Stimulated activated CD8-positive, alpha-beta memory T cell treated with anti-CD3 and anti-CD28 coated beads, Interleukin-15, amount 100 ng/mL, for 24 hours (primary cell): Measurements from ENCODE around the gene C19orf33.

Experiments
- DNase-seq: peaks from one replicate; pipeline ENCODE4 v3.0.0-alpha.2; 2020; ENCODE audit warnings: low read depth

C19orf33 gene

GRCh38 chr19:38280030-38280921 is 23.8 kb upstream of the C19orf33 start:
- no peak for DNase-seq

DNA sequence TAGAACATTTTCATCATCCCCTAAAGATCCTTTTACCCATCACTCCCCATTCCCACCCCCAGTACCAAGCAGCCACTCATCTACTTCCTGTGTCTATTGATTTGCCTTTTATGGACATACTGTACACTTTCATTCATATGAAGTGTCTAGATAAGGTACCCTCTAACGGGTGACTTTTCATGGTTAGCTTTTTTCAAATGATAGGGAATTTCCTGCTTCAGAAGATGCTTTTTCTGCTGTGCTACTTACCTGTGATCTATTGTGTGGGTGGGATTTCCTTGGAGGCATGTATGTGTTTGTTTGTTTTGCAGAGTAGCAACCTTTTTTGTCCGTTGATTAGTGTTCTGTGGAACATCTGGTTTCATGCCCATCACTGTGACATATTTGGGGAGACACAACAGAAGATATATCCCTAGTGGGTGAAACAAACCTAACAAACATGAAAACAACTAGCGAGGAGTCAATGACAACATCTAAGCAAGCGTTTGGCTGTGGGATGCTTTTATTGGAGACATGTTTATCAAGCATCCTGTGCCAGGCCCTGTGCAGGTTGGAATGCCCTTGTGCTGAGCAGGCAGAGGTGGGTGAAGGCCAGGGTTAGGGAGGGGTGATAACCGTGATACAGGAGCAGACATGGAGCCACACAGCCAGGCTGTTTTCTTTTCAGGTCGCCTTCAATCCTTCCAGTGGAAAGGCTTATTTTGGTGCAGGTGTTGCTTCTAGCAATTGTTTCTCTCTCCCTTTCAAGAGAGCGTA is 22.1 kb upstream of the C19orf33 start:
- no peak for DNase-seq

- DNase-seq: no peak
These were observed 20.8 kb upstream of the C19orf33 start for GRCh38 chr19:38283271-38283670.

DNA sequence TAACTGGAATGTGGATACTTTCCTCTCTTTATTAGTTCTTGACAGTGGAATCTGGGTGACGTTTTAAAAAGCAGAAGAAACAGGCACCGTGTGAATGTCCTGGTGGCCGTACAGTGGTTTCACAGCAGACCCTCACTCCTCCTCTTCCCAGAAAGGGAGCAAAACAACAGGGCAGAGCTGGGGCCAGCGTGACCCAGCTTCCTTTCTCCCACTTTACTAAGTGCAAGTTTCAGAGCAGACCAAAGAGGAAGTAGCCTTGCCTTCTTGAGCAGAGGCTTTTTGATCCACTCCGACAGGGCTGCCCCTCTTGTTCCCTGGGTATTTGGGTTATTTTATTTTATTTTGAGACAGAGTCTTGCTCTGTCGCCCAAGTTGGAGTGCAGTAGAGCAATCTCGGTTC is 19.6 kb upstream of the C19orf33 start:
- no peak for DNase-seq

DNA sequence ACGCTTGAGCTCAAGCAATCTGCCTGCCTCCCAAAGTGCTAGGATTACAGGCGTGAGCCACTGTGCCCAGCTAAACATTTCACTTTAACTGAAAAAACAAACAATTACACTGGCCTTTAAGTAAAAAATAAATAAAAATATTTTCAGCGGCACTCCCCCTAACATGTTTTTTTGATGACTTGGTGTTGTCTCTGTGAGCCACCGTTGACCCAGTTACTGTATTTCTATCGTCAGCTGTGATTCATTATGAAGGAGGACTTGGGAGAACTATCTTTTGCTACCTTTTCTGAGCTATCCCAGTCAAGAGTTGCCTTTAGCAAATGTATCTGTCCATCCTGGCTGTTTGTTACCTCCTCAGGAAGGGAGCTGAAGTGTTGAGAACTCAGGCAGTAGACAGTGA is 18.5 kb upstream of the C19orf33 start:
- DNase-seq: no peak

DNA sequence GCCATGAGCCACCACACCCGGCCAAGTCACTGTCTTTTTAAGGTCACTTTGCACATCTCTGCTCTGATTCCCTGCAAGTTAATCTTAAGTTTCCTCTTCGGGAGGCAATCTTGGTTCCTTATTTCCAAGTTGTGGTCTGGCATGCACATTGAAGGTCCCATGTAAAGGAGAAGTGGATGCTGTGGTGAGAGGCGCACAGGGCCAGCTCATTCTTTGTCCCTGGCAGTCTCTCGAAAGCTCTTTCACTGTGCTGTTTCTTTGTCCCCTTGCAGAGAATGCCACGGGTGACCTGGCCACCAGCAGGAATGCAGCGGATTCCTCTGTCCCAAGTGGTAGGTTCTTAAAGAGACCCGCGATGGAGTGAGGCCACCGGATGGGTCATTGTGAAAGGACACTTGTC is 16.4 kb upstream of the C19orf33 start:
- no peak for DNase-seq

- DNase-seq: no peak
These were observed 15.8 kb upstream of the C19orf33 start for GRCh38 chr19:38288123-38288855.

GRCh38 chr19:38289955-38290354 is 14.1 kb upstream of the C19orf33 start:
- no peak for DNase-seq

DNA sequence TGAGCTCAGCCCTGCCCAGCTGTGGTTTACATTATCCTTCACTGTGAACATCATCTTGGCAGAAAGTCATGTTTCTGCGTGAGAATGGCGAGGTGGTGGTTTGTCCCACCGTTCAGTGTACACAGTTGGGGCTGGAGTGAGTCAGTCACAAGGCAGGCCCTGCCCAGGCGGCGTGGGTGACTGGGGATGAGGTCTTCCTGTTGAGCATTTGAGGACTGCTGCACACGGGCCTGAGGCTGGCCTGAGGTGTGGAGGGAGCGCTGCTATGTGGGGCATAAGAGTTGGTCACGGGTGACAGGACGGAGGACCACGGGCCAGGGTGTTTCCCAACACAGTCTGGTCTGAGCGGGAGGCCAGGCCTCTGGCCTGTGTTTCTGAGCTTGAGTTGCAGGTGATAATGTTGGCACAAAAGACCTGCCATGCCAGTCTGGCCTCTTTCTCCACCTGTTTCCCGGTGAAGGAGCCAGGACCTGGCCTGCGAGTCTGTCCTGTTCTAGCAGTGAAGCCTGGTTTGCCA is 13.4 kb upstream of the C19orf33 start:
- DNase-seq: no peak

DNA sequence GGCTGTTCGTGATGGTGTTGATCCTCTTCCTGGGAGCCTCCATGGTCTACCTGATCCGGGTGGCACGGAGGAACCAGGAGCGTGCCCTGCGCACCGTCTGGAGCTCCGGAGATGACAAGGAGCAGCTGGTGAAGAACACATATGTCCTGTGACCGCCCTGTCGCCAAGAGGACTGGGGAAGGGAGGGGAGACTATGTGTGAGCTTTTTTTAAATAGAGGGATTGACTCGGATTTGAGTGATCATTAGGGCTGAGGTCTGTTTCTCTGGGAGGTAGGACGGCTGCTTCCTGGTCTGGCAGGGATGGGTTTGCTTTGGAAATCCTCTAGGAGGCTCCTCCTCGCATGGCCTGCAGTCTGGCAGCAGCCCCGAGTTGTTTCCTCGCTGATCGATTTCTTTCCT is 12.2 kb upstream of the C19orf33 start:
- no peak for DNase-seq

- DNase-seq: no peak
These were observed 10.8 kb upstream of the C19orf33 start for GRCh38 chr19:38293281-38293680.

DNA sequence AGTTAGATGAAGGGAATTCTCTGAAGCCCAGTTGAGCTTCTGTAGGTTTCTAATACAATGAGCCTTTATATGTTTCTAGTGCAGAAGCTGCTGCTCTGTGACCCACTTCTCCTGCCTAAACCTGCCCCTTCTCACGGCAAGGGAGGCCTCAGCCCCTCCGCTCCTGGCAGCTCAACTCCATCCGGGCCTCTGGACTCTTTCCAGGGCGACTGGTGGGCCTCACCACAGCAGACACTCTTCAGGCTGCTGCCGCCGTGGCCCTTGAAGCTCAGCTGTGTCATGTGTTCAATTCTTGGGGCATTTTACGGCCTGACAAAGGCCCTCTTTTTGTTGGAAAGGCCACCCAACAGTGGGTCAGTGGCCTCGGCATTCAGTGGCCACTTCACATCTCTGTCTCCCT is 10.0 kb upstream of the C19orf33 start:
- DNase-seq: no peak

DNA sequence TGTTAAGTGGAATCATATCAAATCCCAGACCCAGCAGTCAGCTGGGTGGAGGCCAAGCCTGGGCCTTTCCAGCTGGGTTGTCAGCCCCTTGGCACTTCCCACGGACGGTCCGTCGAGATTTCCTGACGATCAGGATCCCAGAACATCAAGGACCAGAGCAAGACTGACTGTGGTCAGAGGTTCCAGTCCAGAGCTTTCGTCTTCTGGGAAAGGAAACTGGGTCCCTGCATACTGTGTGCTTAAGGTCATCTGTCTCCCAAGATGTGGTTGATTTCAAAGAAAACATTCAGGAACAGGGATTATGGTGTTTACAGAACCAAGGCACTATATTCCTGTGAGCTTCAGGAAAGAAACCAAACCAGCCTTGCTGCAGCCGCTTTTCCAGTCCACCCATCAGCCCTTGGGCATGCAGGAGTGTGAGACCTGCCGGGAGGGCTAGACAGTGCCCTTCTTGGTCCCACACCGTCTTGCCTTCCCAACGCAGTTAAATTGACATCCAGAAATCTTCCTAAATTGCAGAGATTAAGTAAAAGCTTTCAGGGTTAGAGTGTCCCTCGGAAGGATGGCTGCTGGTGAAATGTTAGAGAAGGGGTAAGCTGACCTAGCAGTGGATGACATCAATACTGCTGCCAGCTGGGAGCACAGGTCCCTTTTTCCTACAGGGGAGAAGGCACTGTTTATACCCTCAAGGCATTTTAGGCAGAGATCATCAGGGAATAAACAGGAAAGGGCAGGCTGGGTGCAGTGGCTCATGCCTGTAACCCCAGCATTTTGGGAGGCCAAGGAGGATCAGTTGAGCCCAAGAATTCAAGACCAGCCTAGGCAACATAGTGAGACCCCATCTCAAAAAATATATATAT is 5.0 kb upstream of the C19orf33 start:
- DNase-seq: no peak

DNA sequence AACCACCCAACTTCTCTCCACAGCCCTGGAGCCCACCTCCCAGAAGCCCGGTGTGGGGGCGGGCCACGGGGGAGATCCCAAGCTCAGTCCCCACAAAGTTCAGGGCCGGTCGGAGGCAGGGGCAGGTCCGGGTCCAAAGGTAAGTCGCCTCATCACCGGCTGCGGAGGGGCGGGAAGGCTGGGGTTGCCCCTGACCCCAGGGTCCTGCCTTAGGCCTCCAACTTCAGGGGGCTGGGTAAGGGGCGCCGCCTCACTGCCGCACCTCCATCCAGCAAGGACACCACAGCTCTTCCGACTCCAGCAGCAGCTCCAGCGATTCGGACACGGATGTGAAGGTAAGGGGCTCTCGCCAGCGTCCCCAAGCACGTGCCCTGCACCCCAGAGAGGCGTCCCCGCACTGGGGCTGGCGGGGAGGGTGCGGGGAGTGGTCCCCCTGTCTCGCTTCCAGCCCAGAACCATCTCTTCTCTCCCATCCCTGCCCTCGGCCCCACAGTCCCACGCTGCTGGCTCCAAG is 358 bp downstream of the C19orf33 start:
- DNase-seq: no peak

DNA sequence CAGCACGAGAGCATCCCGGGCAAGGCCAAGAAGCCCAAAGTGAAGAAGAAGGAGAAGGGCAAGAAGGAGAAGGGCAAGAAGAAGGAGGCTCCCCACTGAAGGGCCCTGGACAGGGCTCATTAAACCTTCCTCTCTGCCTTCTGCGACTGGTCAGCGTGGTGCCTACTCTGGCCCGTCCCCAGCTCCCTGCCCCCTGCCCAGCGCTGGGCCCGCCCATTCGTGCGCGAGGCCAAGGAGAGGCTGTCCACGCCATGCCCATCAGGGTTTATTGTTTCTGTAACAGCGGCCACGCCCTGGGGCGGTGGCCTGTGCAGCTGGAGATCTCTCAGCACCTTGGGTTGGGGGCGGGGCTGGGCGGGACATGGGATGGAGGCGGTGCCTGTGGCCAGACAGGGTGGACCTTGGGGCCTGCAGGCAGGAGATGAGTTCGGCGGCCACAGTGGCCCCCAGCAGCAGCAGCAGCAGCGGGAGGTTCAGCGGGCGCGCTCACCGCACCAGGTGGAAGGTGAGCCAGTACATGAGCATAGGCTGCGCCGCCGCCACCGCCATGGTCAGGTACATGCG is 897 bp downstream of the C19orf33 start:
- DNase-seq: no peak

DNA sequence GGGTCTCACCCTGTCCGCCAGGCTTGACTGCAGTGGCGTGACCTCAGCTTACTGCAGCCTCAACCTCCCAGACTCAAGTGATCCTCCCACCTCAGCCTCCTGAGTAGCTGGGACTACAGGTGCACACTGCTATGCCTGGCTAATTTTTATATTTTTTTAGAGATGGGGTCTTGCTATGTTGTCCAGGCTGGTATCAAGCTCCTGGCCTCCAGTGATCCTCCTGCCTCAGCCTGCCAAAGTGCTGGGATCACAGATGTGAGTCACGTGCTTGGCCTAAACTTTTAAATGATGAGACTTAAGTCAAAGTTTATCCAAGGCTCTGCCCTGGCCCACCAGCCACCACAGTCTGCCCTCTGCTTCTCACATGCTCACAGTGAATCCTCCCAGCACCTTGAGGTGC is 2.2 kb downstream of the C19orf33 start:
- DNase-seq: no peak

DNA sequence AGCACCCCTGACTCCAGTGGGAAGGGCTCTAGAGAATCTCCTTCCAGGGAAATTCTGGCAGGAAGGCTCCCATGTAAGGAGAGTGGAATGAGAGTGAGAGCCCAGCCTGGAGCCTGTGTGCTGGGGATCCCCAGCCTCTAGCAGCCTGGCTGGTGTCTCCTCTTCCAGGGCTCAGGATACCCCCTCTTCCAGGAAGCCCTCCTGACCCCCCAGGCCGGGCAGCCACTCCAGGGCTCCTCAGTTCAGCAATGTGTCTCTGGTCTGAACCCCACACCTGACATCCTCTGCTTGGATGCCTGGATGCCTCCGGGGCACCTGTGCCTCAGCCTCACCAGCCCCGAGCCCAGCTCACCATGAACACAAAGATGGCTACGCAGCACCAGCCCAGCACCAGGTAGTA is 3.0 kb downstream of the C19orf33 start:
- no peak for DNase-seq

DNA sequence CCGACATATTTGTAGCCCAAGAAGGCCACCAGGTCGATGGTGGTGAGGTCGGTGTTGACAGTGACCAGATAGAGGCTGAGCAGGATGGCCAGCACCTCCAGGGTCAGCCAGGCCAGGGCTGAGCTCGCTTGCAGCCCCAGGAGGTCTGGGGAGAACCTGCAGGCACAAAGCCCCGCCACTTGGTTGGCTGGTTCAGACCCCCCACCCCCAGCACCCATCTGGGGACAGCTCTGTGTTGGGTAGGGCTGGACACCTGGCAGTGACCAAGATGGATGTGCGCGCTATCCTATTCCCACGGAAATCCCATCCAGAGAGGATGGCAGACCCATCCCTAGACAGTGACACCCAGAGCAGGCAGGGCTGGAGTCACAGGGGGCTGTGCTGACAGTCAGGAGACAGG is 3.5 kb downstream of the C19orf33 start:
- no peak for DNase-seq

GRCh38 chr19:38308006-38308766 is 4.1 kb downstream of the C19orf33 start:
- no peak for DNase-seq

GRCh38 chr19:38308926-38309614 is 5.0 kb downstream of the C19orf33 start:
- DNase-seq: no peak
